GM12891 (cell line): ENCODE measurements around the gene DNAH17.

Experiments used
- DNase-seq: peaks from one replicate; pipeline ENCODE4 v3.0.0; 2011; ENCODE audit warnings: low spot score; ENCODE audit not compliant: insufficient read length
- FAIRE-seq: peaks from 2 replicates; lab custom pipeline; 2011; peaks lifted over from hg19 to GRCh38; lab: Jason Lieb, UNC
- PAX5 ChIP-seq: IDR thresholded peaks from 2 replicates; pipeline ENCODE4 v1.6.1; 2011; ENCODE audit warnings: low read length, moderate library complexity, mild to moderate bottlenecking; ENCODE audit not compliant: insufficient read depth, severe bottlenecking
- POLR2A ChIP-seq: IDR thresholded peaks from 2 replicates; pipeline ENCODE4 v1.6.1; 2011; ENCODE audit warnings: low read depth, low read length, control low read depth
- POLR2AphosphoS5 ChIP-seq: IDR thresholded peaks from 2 replicates; pipeline ENCODE4 v1.6.1; 2011; ENCODE audit warnings: low read depth, low read length, control low read depth
- POU2F2 ChIP-seq: IDR thresholded peaks from 2 replicates; pipeline ENCODE4 v1.6.1; 2011; ENCODE audit warnings: low read depth, mild to moderate bottlenecking, control low read depth, low read length, moderate library complexity
- SPI1 ChIP-seq: IDR thresholded peaks from 2 replicates; pipeline ENCODE4 v1.6.1; 2011; ENCODE audit warnings: low read depth, low read length, control low read depth
- TAF1 ChIP-seq: IDR thresholded peaks from 2 replicates; pipeline ENCODE4 v1.6.1; 2011; ENCODE audit warnings: low read depth, low read length, control low read depth

The DNAH17 gene

GRCh38 chr17:78435330-78436005, 141.7 kb downstream of the DNAH17 start:
- FAIRE-seq, result no peak
- TF ChIP-seq TAF1, result no peak
- no peak for TF ChIP-seq PAX5
- TF ChIP-seq POLR2AphosphoS5, result no peak
- TF ChIP-seq SPI1, result no peak
- TF ChIP-seq POU2F2, result no peak
- TF ChIP-seq POLR2A, result no peak
- DNase-seq, result no peak

GRCh38 chr17:78434455-78435329, 142.5 kb downstream of the DNAH17 start:
- FAIRE-seq (no peak), DNase-seq (no peak)
- TF ChIP-seq PAX5 (no peak), POLR2A (no peak), POU2F2 (no peak), POLR2AphosphoS5 (no peak), SPI1 (no peak), TAF1 (no peak)

- no peak for TF ChIP-seq TAF1
- TF ChIP-seq POU2F2, result no peak
- TF ChIP-seq SPI1, result no peak
- no peak for TF ChIP-seq POLR2A
- TF ChIP-seq POLR2AphosphoS5, result no peak
- TF ChIP-seq PAX5, result no peak
- DNase-seq (no peak), FAIRE-seq (no peak)
Observed at GRCh38 chr17:78433780-78434335, 143.3 kb downstream of the DNAH17 start.

GRCh38 chr17:78433013-78433727, 144.0 kb downstream of the DNAH17 start:
- no peak for DNase-seq
- FAIRE-seq, result no peak
- TF ChIP-seq PAX5 (no peak), POLR2A (no peak), TAF1 (no peak), SPI1 (no peak), POLR2AphosphoS5 (no peak), POU2F2 (no peak)

GRCh38 chr17:78432226-78433012, 144.8 kb downstream of the DNAH17 start:
- no peak for TF ChIP-seq POLR2A
- TF ChIP-seq POU2F2, result no peak
- no peak for TF ChIP-seq SPI1
- TF ChIP-seq POLR2AphosphoS5, result no peak
- no peak for TF ChIP-seq PAX5
- TF ChIP-seq TAF1, result no peak
- DNase-seq, result no peak
- FAIRE-seq, result no peak

GRCh38 chr17:78431692-78431958, 145.6 kb downstream of the DNAH17 start:
- FAIRE-seq, result no peak
- DNase-seq, result no peak
- no peak for TF ChIP-seq POU2F2
- no peak for TF ChIP-seq TAF1
- TF ChIP-seq POLR2A, result no peak
- no peak for TF ChIP-seq POLR2AphosphoS5
- TF ChIP-seq SPI1, result no peak
- TF ChIP-seq PAX5, result no peak

- FAIRE-seq (no peak), DNase-seq (no peak)
- TF ChIP-seq POLR2AphosphoS5 (no peak), POU2F2 (no peak), PAX5 (no peak), TAF1 (no peak), POLR2A (no peak), SPI1 (no peak)
Observed at GRCh38 chr17:78430892-78431691, 146.1 kb downstream of the DNAH17 start.

GRCh38 chr17:78429618-78429995, 147.6 kb downstream of the DNAH17 start:
- no peak for FAIRE-seq
- no peak for DNase-seq
- no peak for TF ChIP-seq POLR2AphosphoS5
- TF ChIP-seq SPI1, result no peak
- TF ChIP-seq POLR2A, result no peak
- TF ChIP-seq POU2F2, result no peak
- no peak for TF ChIP-seq TAF1
- TF ChIP-seq PAX5, result no peak
